NCI-H2196 treated with DMSO at 0.1 percent for 48 hours (cell line): ENCODE measurements around the gene IGF1R.

Experiments used
- DNase-seq: peaks from one replicate; lab custom pipeline; 2025; ENCODE audit not compliant: unreplicated experiment; lab: John Stamatoyannopoulos, UW

The IGF1R gene

GRCh38 chr15:98703126-98703685, 54.9 kb downstream of the IGF1R start:
- no peak for DNase-seq

- no peak for DNase-seq
Observed at GRCh38 chr15:98705070-98705469, 56.7 kb downstream of the IGF1R start.

- DNase-seq = no peak
Observed at GRCh38 chr15:98706387-98706786, 58.0 kb downstream of the IGF1R start.

GRCh38 chr15:98706986-98707385, 58.6 kb downstream of the IGF1R start:
- DNase-seq = no peak

GRCh38 chr15:98708037-98708590, 59.8 kb downstream of the IGF1R start:
- no peak for DNase-seq

GRCh38 chr15:98711810-98712209, 63.5 kb downstream of the IGF1R start:
- DNase-seq = no peak

- DNase-seq = no peak
Observed at GRCh38 chr15:98712845-98713584, 64.7 kb downstream of the IGF1R start.

GRCh38 chr15:98713585-98714001, 65.3 kb downstream of the IGF1R start:
- DNase-seq = no peak

GRCh38 chr15:98714922-98715321, 66.6 kb downstream of the IGF1R start:
- no peak for DNase-seq

- no peak for DNase-seq
Observed at GRCh38 chr15:98715401-98715800, 67.1 kb downstream of the IGF1R start.

GRCh38 chr15:98715890-98716443, 67.6 kb downstream of the IGF1R start:
- DNase-seq = no peak

- no peak for DNase-seq
Observed at GRCh38 chr15:98717371-98717770, 69.0 kb downstream of the IGF1R start.

- DNase-seq = no peak
Observed at GRCh38 chr15:98717942-98718341, 69.6 kb downstream of the IGF1R start.

GRCh38 chr15:98718426-98719136, 70.2 kb downstream of the IGF1R start:
- DNase-seq = no peak

GRCh38 chr15:98719137-98719740, 70.9 kb downstream of the IGF1R start:
- no peak for DNase-seq

GRCh38 chr15:98720031-98720430, 71.7 kb downstream of the IGF1R start:
- DNase-seq = no peak

GRCh38 chr15:98720577-98721565, 72.5 kb downstream of the IGF1R start:
- no peak for DNase-seq

- DNase-seq = no peak
Observed at GRCh38 chr15:98722209-98722608, 73.9 kb downstream of the IGF1R start.

- no peak for DNase-seq
Observed at GRCh38 chr15:98722645-98723044, 74.3 kb downstream of the IGF1R start.

GRCh38 chr15:98723195-98723594, 74.9 kb downstream of the IGF1R start:
- no peak for DNase-seq
